ENCODE results near the gene RAB6B. TPM values are rescaled to one million over a fixed set of nuclear protein-coding genes. Genes with fewer than 3 reads are reported as not detected.

Gene RAB6B
- total RNA-seq, 2 experiments from 2014 or later, result 1.7 to 2.0 TPM

- intact Hi-C loops (cut with micrococcal nuclease), result no loop called here
- Mint-ChIP-seq H3K4me1 (ENCODE audit: low read depth) (no peaks in the 10 kb centered on the region), H3K36me3 (ENCODE audit: low read depth) (no peaks in the 10 kb centered on the region), H3K27me3 (peaks cover 1% of the 10 kb centered on the region), H3K4me3 (no peak overlapping the region), H3K27ac (no peak overlapping the region), H3K9me3 (no peaks in the 10 kb centered on the region)
- CTCF ChIA-PET, result interaction anchor here (1.0 kb wide), 1 partner anchor 43 kb away, joined by 4 read pairs; no protein-coding TSS in a partner anchor
- no peak for TF ChIP-seq CTCF (IDR thresholded peaks at IDR 0.05)
- no peak for DNase-seq
- POLR2A ChIA-PET, result no interaction called here
- ATAC-seq, result no peak
Measured at GRCh38 chr3:133863911-133864310, 31.8 kb downstream of the RAB6B start.

GRCh38 chr3:133862161-133862560 is 33.5 kb downstream of the RAB6B start:
- no peak overlapping the region for H3K4me3 Mint-ChIP-seq
- DNase-seq, result no peak
- ChIA-PET CTCF (no interaction called here), POLR2A (no interaction called here)
- no peak overlapping the region for H3K27ac Mint-ChIP-seq
- no peak for TF ChIP-seq CTCF (IDR thresholded peaks at IDR 0.05)
- no peaks in the 10 kb centered on the region for H3K36me3 Mint-ChIP-seq (ENCODE audit: low read depth)
- peaks cover 6% of the 10 kb centered on the region for H3K4me1 Mint-ChIP-seq (ENCODE audit: low read depth)
- H3K27me3 Mint-ChIP-seq, result peaks cover 1% of the 10 kb centered on the region
- H3K9me3 Mint-ChIP-seq, result no peaks in the 10 kb centered on the region
- ATAC-seq, result no peak
- intact Hi-C loops (cut with micrococcal nuclease), result no loop called here

DNA sequence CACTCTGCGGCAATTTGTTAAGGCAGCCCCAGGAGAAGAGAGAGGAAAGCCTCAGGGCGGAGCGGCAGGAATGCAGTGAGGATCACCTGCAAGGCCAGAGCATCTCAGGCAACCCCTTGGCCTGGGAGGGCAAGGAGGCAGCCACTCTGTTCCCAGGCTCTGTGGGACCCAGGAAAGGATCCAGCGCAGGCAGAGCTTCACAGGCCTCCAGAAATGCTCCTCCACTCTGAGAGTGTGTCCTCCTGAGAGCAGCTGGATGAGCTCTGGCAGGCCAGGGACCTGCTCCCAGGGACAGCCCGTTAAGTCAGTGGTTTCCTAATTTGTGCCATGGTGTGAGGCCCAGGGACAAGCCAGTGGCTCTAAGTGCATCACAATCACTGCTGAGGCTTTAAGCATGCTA is 35.2 kb downstream of the RAB6B start:
- ATAC-seq, result no peak
- intact Hi-C loops (cut with micrococcal nuclease), result no loop called here
- no peak overlapping the region for H3K27ac Mint-ChIP-seq

GRCh38 chr3:133859381-133860234 is 36.1 kb downstream of the RAB6B start:
- ATAC-seq (no peak), DNase-seq (no peak)
- H3K4me3 Mint-ChIP-seq, result no peak overlapping the region
- H3K27ac Mint-ChIP-seq, result no peak overlapping the region
- intact Hi-C loops (cut with micrococcal nuclease), result no loop called here
- no peaks in the 10 kb centered on the region for H3K27me3 Mint-ChIP-seq
- H3K9me3 Mint-ChIP-seq, result no peaks in the 10 kb centered on the region
- H3K4me1 Mint-ChIP-seq (ENCODE audit: low read depth), result peaks cover 6% of the 10 kb centered on the region
- H3K36me3 Mint-ChIP-seq (ENCODE audit: low read depth), result no peaks in the 10 kb centered on the region
- ChIA-PET CTCF (no interaction called here), POLR2A (interaction anchor here (0.6 kb wide), 1 partner anchor 46 kb away, joined by 5 read pairs; no protein-coding TSS in a partner anchor)
- no peak for TF ChIP-seq CTCF (IDR thresholded peaks at IDR 0.05)

More for the DNA sequence above, 35.2 kb downstream of the RAB6B start:
- ChIA-PET CTCF (no interaction called here), POLR2A (no interaction called here)
- no peaks in the 10 kb centered on the region for H3K9me3 Mint-ChIP-seq
- no peaks in the 10 kb centered on the region for H3K36me3 Mint-ChIP-seq (ENCODE audit: low read depth)
- no peak for DNase-seq
- TF ChIP-seq CTCF (IDR thresholded peaks at IDR 0.05), result no peak
- H3K27me3 Mint-ChIP-seq, result no peaks in the 10 kb centered on the region
- no peak overlapping the region for H3K4me3 Mint-ChIP-seq
- peaks cover 6% of the 10 kb centered on the region for H3K4me1 Mint-ChIP-seq (ENCODE audit: low read depth)

DNA sequence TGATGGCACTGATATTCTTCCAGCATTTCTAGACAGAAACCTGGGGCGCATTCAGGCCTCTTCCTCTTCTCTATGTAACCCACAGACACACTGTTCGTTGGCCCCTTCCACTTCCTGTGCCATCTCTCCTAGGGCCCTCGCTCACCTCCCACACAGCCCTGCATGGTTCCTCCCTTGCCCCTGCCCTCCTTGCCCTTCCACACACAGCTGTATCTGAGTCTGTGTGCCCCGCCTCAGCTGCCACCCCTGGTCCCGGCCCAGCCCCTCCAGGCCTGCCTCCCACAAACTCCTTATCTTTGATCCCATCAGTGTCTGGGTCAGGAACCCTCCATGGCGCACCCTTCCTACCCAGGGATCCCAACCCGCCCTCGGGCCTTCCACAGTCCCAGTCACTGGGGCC is 37.9 kb downstream of the RAB6B start:
- no peaks in the 10 kb centered on the region for H3K27me3 Mint-ChIP-seq
- ChIA-PET POLR2A (no interaction called here), CTCF (no interaction called here)
- peak; percentile 87 for ATAC-seq
- peaks cover 6% of the 10 kb centered on the region for H3K4me1 Mint-ChIP-seq (ENCODE audit: low read depth)
- H3K27ac Mint-ChIP-seq, result peak overlapping the region; percentile 4
- intact Hi-C loops (cut with micrococcal nuclease), result no loop called here
- no peak for TF ChIP-seq CTCF (IDR thresholded peaks at IDR 0.05)
- no peaks in the 10 kb centered on the region for H3K36me3 Mint-ChIP-seq (ENCODE audit: low read depth)
- H3K9me3 Mint-ChIP-seq, result no peaks in the 10 kb centered on the region
- DNase-seq, result peak; percentile 53
- H3K4me3 Mint-ChIP-seq, result no peak overlapping the region

All from activated CD8-positive, alpha-beta T cell treated with anti-CD3 and anti-CD28 coated beads for 36 hours (primary cell).